ENCODE measurements around the gene ETV7.

Gene ETV7

GRCh38 chr6:36330366-36330765 lies 57.1 kb downstream of the ETV7 start:
- no peak for DNase-seq (ENCODE audit: extremely low read depth, insufficient read length)
- Histone ChIP-seq H3K36me3 (ENCODE audit: control insufficient read depth, insufficient read depth, low read length) (no peaks in the 10 kb centered on the region), H3K27me3 (replicated peaks; ENCODE audit: control insufficient read depth, insufficient read depth, low read length) (peaks cover 1% of the 10 kb centered on the region; the same call in 1 of the 2 replicates), H3K4me3 (replicated peaks; ENCODE audit: low read depth, low read length) (no peak overlapping the region)
- TF ChIP-seq CTCF (IDR thresholded peaks at IDR 0.05; ENCODE audit: insufficient read depth, low read length, poor library complexity, severe bottlenecking), result no peak

GRCh38 chr6:36329798-36330291 lies 57.6 kb downstream of the ETV7 start:
- DNase-seq (ENCODE audit: extremely low read depth, insufficient read length), result no peak
- H3K27me3 ChIP-seq (replicated peaks; ENCODE audit: control insufficient read depth, insufficient read depth, low read length), result peaks cover 1% of the 10 kb centered on the region; the same call in 1 of the 2 replicates
- TF ChIP-seq CTCF (IDR thresholded peaks at IDR 0.05; ENCODE audit: insufficient read depth, low read length, poor library complexity, severe bottlenecking), result no peak

GRCh38 chr6:36328600-36328999 lies 58.9 kb downstream of the ETV7 start:
- no peaks in the 10 kb centered on the region for H3K36me3 ChIP-seq (ENCODE audit: control insufficient read depth, insufficient read depth, low read length)
- H3K4me3 ChIP-seq (replicated peaks; ENCODE audit: low read depth, low read length), result no peak overlapping the region
- no peak for TF ChIP-seq CTCF (IDR thresholded peaks at IDR 0.05; ENCODE audit: insufficient read depth, low read length, poor library complexity, severe bottlenecking)
- H3K27me3 ChIP-seq (replicated peaks; ENCODE audit: control insufficient read depth, insufficient read depth, low read length), result no peaks in the 10 kb centered on the region
- DNase-seq (ENCODE audit: extremely low read depth, insufficient read length), result no peak

More at GRCh38 chr6:36329798-36330291, 57.6 kb downstream of the ETV7 start:
- H3K36me3 ChIP-seq (ENCODE audit: control insufficient read depth, insufficient read depth, low read length), result no peaks in the 10 kb centered on the region
- no peak overlapping the region for H3K4me3 ChIP-seq (replicated peaks; ENCODE audit: low read depth, low read length)

- no peaks in the 10 kb centered on the region for H3K36me3 ChIP-seq (ENCODE audit: control insufficient read depth, insufficient read depth, low read length)
- no peaks in the 10 kb centered on the region for H3K27me3 ChIP-seq (replicated peaks; ENCODE audit: control insufficient read depth, insufficient read depth, low read length)
- DNase-seq (ENCODE audit: extremely low read depth, insufficient read length), result no peak
Observed at GRCh38 chr6:36327919-36328236, 59.6 kb downstream of the ETV7 start.

GRCh38 chr6:36327226-36327918 lies 60.1 kb downstream of the ETV7 start:
- H3K27me3 ChIP-seq (replicated peaks; ENCODE audit: control insufficient read depth, insufficient read depth, low read length), result no peaks in the 10 kb centered on the region

More at GRCh38 chr6:36327919-36328236, 59.6 kb downstream of the ETV7 start:
- no peak for TF ChIP-seq CTCF (IDR thresholded peaks at IDR 0.05; ENCODE audit: insufficient read depth, low read length, poor library complexity, severe bottlenecking)
- no peak overlapping the region for H3K4me3 ChIP-seq (replicated peaks; ENCODE audit: low read depth, low read length)

More at GRCh38 chr6:36327226-36327918, 60.1 kb downstream of the ETV7 start:
- Histone ChIP-seq H3K4me3 (replicated peaks; ENCODE audit: low read depth, low read length) (no peak overlapping the region), H3K36me3 (ENCODE audit: control insufficient read depth, insufficient read depth, low read length) (no peaks in the 10 kb centered on the region)
- no peak for TF ChIP-seq CTCF (IDR thresholded peaks at IDR 0.05; ENCODE audit: insufficient read depth, low read length, poor library complexity, severe bottlenecking)
- DNase-seq (ENCODE audit: extremely low read depth, insufficient read length), result no peak

All from GM06990 (cell line).